Activated naive CD8-positive, alpha-beta T cell treated with anti-CD3 and anti-CD28 coated beads, Interleukin-2, amount 50 U/mL, for 24 hours (primary cell): ENCODE results near the gene FOSL1.
"Not testable (repeated sequence)": the region's sequence is repeated elsewhere in the genome, so short reads cannot be mapped to it uniquely, and the experiment has no call there.

ENCODE experiments used
- ATAC-seq: fragments of 150-1000 bp; cut with Tn5 transposase; one replicate; pipeline ENCODE4 v1.10.0; 2021
- DNase-seq: peaks from one replicate; pipeline ENCODE4 v3.0.0; 2021
- H3K27ac Mint-ChIP-seq: one replicate; pipeline ENCODE4 v1.8.0; 2021; ENCODE audit warnings: mild to moderate bottlenecking, mixed read lengths
- H3K27me3 Mint-ChIP-seq: one replicate; pipeline ENCODE4 v1.8.0; 2021; ENCODE audit warnings: mixed read lengths
- H3K36me3 Mint-ChIP-seq: one replicate; pipeline ENCODE4 v1.8.0; 2021; ENCODE audit warnings: low read depth, mixed read lengths
- H3K4me1 Mint-ChIP-seq: one replicate; pipeline ENCODE4 v1.8.0; 2021; ENCODE audit warnings: mixed read lengths
- H3K4me3 Mint-ChIP-seq: one replicate; pipeline ENCODE4 v1.8.0; 2021; ENCODE audit warnings: mild to moderate bottlenecking, moderate library complexity, mixed read lengths
- H3K9me3 Mint-ChIP-seq: one replicate; pipeline ENCODE4 v1.8.0; 2021; ENCODE audit warnings: mixed read lengths

The FOSL1 gene

DNA sequence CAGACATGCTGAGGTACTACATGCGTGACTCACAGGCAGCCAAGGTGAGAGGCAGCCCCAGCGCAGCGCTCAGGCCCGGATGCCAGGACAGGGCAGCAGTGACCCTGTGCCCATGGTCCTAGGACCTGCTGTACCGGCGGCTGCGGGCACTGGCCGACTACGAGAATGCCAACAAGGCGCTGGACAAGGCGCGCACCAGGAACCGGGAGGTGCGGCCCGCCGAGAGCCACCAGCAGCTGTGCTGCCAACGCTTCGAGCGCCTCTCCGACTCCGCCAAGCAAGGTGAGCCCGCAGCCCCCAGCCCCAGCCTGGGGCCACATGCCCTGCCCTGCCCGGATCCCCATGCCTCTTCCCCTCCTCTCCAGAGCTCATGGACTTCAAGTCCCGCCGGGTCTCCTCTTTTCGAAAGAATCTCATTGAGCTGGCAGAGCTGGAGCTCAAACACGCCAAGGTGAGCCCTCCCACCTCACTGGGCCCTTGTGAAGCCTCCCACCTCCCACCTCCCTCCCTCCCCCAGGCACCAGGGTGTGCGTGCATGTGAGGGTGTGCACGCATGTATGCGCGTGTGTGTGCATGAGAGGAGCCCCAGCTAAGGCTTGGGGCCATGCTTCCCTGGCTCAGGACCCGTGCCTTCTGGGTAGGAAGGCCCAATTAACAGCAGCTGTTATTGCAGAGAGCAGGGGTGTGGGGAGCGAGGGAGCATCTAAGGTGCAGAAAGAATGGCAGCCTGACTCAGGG lies 47.5 kb downstream of the FOSL1 start:
- peaks cover 52% of the 10 kb centered on the region for H3K36me3 Mint-ChIP-seq
- peaks cover 26% of the 10 kb centered on the region for H3K4me1 Mint-ChIP-seq
- no peak overlapping the region for H3K27ac Mint-ChIP-seq

DNA sequence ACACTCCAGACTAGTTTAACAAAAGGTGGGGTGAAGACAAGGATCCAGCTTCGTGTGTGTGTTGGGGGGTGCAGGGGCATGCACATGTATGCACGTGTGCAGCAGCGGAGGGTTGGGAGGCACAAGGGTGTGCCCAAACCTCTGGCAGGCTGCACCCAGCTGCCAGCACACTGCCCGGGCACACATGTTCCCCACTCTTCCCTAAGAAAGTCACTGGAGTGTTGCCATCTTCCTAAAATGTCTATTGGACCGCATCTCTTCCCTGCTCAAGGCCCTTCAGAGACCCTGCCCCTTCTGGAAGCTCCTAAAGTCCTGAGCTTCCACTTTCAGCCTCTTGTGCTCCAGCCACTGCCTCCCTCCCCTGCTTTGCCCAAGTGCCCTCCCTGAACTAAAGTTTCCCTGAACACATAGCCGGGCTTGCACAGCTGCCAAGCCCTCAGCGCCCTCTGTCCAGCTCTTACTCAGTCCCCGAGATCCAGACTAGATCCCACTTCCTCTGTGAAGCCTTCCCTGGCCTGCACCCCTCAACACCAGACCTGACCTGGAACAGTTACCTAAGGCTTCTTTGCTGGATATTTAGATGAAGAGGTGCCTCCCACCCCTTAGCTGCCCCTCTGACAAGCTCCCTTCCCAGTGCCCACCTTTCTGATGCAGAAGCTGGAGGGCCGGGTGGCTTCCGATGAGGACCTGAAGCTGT lies 48.2 kb downstream of the FOSL1 start:
- Mint-ChIP-seq H3K9me3 (peaks cover 4% of the 10 kb centered on the region), H3K27ac (peak overlapping the region; percentile 12), H3K27me3 (no peaks in the 10 kb centered on the region), H3K36me3 (peaks cover 52% of the 10 kb centered on the region), H3K4me1 (peaks cover 26% of the 10 kb centered on the region), H3K4me3 (no peak overlapping the region)
- DNase-seq = no peak
- no peak for ATAC-seq

More for the DNA sequence above, 47.5 kb downstream of the FOSL1 start:
- peaks cover 4% of the 10 kb centered on the region for H3K9me3 Mint-ChIP-seq
- no peak overlapping the region for H3K4me3 Mint-ChIP-seq
- DNase-seq (no peak), ATAC-seq (no peak)
- H3K27me3 Mint-ChIP-seq = no peaks in the 10 kb centered on the region

DNA sequence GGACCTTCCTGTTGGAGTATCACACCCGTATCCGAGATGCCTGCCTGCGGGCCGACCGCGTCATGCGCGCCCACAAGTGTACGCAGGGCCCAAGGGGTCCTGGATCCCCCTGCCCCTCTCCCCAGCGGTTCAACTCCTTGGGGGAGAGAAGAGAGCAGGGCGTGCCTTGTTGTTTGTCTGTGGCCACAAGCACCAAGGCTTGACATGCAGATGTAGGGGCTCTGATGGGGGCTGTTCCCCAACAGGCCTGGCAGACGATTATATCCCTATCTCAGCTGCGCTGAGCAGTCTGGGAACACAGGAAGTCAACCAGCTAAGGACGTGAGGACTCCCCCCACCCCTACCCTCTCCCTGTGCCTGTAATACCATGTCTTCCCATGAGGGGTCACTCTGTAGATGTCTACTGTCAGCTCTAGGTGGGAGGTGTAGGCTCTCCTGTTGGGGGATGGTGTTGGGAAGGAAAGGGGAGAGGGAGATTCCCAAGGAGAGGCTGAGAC lies 49.1 kb downstream of the FOSL1 start:
- H3K4me1 Mint-ChIP-seq = peaks cover 18% of the 10 kb centered on the region
- no peaks in the 10 kb centered on the region for H3K27me3 Mint-ChIP-seq
- DNase-seq (no peak), ATAC-seq (peak; percentile 38)
- no peak overlapping the region for H3K4me3 Mint-ChIP-seq
- peaks cover 44% of the 10 kb centered on the region for H3K36me3 Mint-ChIP-seq
- H3K27ac Mint-ChIP-seq = no peak overlapping the region
- H3K9me3 Mint-ChIP-seq = peaks cover 4% of the 10 kb centered on the region

- ATAC-seq = no peak
- peaks cover 11% of the 10 kb centered on the region for H3K4me1 Mint-ChIP-seq
- H3K27me3 Mint-ChIP-seq = no peaks in the 10 kb centered on the region
- H3K36me3 Mint-ChIP-seq = peaks cover 37% of the 10 kb centered on the region
- no peak overlapping the region for H3K4me3 Mint-ChIP-seq
- DNase-seq = no peak
- no peak overlapping the region for H3K27ac Mint-ChIP-seq
- H3K9me3 Mint-ChIP-seq = peaks cover 4% of the 10 kb centered on the region
These were observed 49.7 kb downstream of the FOSL1 start for GRCh38 chr11:65850217-65851082.

- Mint-ChIP-seq H3K4me3 (no peak overlapping the region), H3K27me3 (no peaks in the 10 kb centered on the region), H3K36me3 (peaks cover 32% of the 10 kb centered on the region), H3K4me1 (peaks cover 7% of the 10 kb centered on the region), H3K9me3 (peaks cover 4% of the 10 kb centered on the region), H3K27ac (no peak overlapping the region)
- ATAC-seq (no peak), DNase-seq (no peak)
These were observed 50.4 kb downstream of the FOSL1 start for GRCh38 chr11:65849771-65850216.

DNA sequence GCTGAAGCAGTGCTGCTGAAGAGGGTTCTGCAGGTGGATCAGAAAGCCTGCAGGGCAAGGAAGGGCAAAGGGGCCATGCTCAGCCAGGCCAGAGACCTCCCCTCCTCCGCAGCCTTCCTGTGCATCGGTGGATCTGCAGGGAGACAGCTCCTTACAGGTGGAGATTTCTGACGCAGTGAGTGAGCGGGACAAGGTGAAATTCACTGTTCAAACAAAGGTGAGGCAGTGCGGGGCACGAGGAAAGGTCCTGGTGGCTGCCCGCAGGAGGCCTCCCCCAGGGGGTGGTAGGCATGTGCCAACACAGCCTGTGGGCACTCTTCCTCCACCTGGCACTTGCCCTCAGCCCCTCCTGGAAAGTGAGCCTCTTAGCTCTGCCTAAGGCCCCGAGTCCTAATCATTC lies 50.8 kb downstream of the FOSL1 start:
- peaks cover 27% of the 10 kb centered on the region for H3K36me3 Mint-ChIP-seq
- H3K27me3 Mint-ChIP-seq = no peaks in the 10 kb centered on the region
- H3K4me3 Mint-ChIP-seq = no peak overlapping the region
- peaks cover 3% of the 10 kb centered on the region for H3K4me1 Mint-ChIP-seq
- no peak for DNase-seq
- H3K9me3 Mint-ChIP-seq = peaks cover 4% of the 10 kb centered on the region
- H3K27ac Mint-ChIP-seq = no peak overlapping the region
- no peak for ATAC-seq

DNA sequence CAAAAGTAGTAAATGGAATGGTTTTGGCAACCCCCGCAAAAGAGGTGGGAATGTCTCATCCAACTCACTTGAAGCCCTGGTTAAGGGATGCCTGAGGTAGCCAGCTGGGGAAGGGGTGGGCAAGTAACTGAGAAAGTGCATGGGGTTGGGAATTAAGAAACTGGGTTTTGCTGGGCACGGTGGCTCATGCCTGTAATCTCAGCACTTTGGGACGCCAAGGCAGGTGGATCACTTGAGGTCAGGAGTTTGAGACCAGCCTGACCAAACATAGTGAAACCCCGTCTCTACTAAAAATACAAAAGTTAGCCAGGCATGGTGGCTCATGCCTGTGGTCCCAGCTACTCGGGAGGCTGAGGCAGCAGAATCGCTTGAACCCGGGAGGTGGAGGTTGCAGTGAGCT lies 51.5 kb downstream of the FOSL1 start:
- H3K27ac Mint-ChIP-seq, H3K9me3 Mint-ChIP-seq, H3K4me3 Mint-ChIP-seq, H3K27me3 Mint-ChIP-seq, ATAC-seq, H3K4me1 Mint-ChIP-seq, DNase-seq: not testable (repeated sequence)
- H3K36me3 Mint-ChIP-seq = peaks cover 21% of the 10 kb centered on the region

- no peak overlapping the region for H3K27ac Mint-ChIP-seq
- DNase-seq (no peak), ATAC-seq (no peak)
- H3K9me3 Mint-ChIP-seq = peaks cover 4% of the 10 kb centered on the region
- H3K27me3 Mint-ChIP-seq = no peaks in the 10 kb centered on the region
- no peaks in the 10 kb centered on the region for H3K4me1 Mint-ChIP-seq
- H3K4me3 Mint-ChIP-seq = no peak overlapping the region
- H3K36me3 Mint-ChIP-seq = peaks cover 13% of the 10 kb centered on the region
These were observed 52.4 kb downstream of the FOSL1 start for GRCh38 chr11:65847746-65848145.

GRCh38 chr11:65844231-65844872 lies 55.8 kb downstream of the FOSL1 start:
- Mint-ChIP-seq H3K27ac (no peak overlapping the region), H3K27me3 (no peaks in the 10 kb centered on the region), H3K9me3 (no peaks in the 10 kb centered on the region), H3K4me3 (no peak overlapping the region), H3K4me1 (no peaks in the 10 kb centered on the region), H3K36me3 (no peaks in the 10 kb centered on the region)
- ATAC-seq (no peak), DNase-seq (no peak)

- DNase-seq (no peak), ATAC-seq (no peak)
- H3K4me3 Mint-ChIP-seq = no peak overlapping the region
- H3K27me3 Mint-ChIP-seq = no peaks in the 10 kb centered on the region
- no peaks in the 10 kb centered on the region for H3K36me3 Mint-ChIP-seq
- no peaks in the 10 kb centered on the region for H3K4me1 Mint-ChIP-seq
- H3K9me3 Mint-ChIP-seq = no peaks in the 10 kb centered on the region
- H3K27ac Mint-ChIP-seq = no peak overlapping the region
These were observed 56.4 kb downstream of the FOSL1 start for GRCh38 chr11:65843811-65844210.

DNA sequence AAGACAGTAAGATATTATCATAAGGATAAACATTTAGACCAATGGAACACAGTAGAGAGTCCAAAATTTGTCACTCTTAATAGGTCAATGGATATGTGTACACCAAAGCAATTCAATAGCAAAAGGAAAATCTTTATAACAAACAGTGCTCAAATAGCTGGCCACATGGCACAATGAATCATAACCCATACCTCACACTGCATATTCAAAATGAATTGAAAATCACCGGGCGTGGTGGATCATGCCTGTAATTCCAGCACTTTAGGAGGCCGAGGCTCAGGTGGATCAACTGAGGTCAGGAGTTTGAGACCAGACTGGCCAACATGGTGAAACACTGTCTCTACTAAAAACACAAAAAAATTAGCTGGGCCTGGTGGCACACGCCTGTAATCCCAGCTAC lies 58.0 kb downstream of the FOSL1 start:
- ATAC-seq = no peak
- H3K27me3 Mint-ChIP-seq = no peaks in the 10 kb centered on the region
- no peak overlapping the region for H3K27ac Mint-ChIP-seq
- no peak overlapping the region for H3K4me3 Mint-ChIP-seq
- no peaks in the 10 kb centered on the region for H3K9me3 Mint-ChIP-seq
- DNase-seq = no peak
- H3K36me3 Mint-ChIP-seq = no peaks in the 10 kb centered on the region
- no peaks in the 10 kb centered on the region for H3K4me1 Mint-ChIP-seq
